Naive thymus-derived CD8-positive, alpha-beta T cell (primary cell): ENCODE data around the gene STEAP4. TPM values are rescaled to one million over a fixed set of nuclear protein-coding genes. Genes with fewer than 3 reads are reported as not detected.
A peak's percentile ranks its signal among the peaks of the same experiment; 100 is the strongest.

Experiments
- ATAC-seq, 2 donors: fragments of 150-1000 bp; cut with Tn5 transposase in 1 of 2; sonication (Bioruptor Pico), chemical (Tn5 transposase) in 1 of 2; 1 replicate in 1 of 2; 2 replicates in 1 of 2; pipeline ENCODE4 v1.10.0; 2021; ENCODE audit warnings: mild to moderate bottlenecking in 2 of 2, moderate library complexity in 2 of 2
- POLR2A ChIA-PET: fragments of 350-600 bp; sonication (Branson Sonifier 250); formaldehyde crosslinking; loops from one replicate; lab custom pipeline; 2021; ENCODE audit warnings: antibody characterized with exemption; lab: Charles Lee
- DNase-seq, 10 donors: peaks; one replicate each; pipeline versions ENCODE4 v3.0.0 to v3.0.0-alpha.2; 2020 to 2022
- H3K27ac Mint-ChIP-seq, 10 donors: one replicate each; pipeline ENCODE4 v1.8.0; 2020 to 2022; ENCODE audit warnings: mild to moderate bottlenecking in 10 of 10, mixed read lengths in 10 of 10, moderate library complexity in 4 of 10, inconsistent platforms in 1 of 10
- H3K27me3 Mint-ChIP-seq, 5 donors: one replicate each; pipeline ENCODE4 v1.8.0; 2021 to 2022; ENCODE audit warnings: mixed read lengths in 5 of 5
- H3K36me3 Mint-ChIP-seq, 3 donors: one replicate each; pipeline ENCODE4 v1.8.0; 2020 to 2022; ENCODE audit warnings: mixed read lengths in 3 of 3, mild to moderate bottlenecking in 2 of 3, inconsistent platforms in 1 of 3
- H3K4me1 Mint-ChIP-seq, 4 donors: one replicate each; pipeline ENCODE4 v1.8.0; 2021 to 2022; ENCODE audit warnings: mixed read lengths in 4 of 4
- H3K4me3 Mint-ChIP-seq, 10 donors: one replicate each; pipeline ENCODE4 v1.8.0; 2020 to 2022; ENCODE audit warnings: mild to moderate bottlenecking in 10 of 10, mixed read lengths in 10 of 10, moderate library complexity in 6 of 10, inconsistent platforms in 1 of 10
- H3K9me3 Mint-ChIP-seq, 9 donors: one replicate each; pipeline ENCODE4 v1.8.0; 2020 to 2022; ENCODE audit warnings: mixed read lengths in 9 of 9, mild to moderate bottlenecking in 3 of 9, inconsistent platforms in 1 of 9, moderate library complexity in 1 of 9
- polyA plus RNA-seq, 3 donors: library from polyadenylated mRNA; unstranded; fragments of 300-500 nt; fragmentation: Illumina TruSeq; gene quantifications; one replicate each; pipeline ENCODE4 v1.2.3, GENCODE V29; 2021
- total RNA-seq, 8 experiments: library from RNA in 2 of 8; stranded (reverse) in 2 of 8; gene quantifications; one replicate each; pipeline ENCODE4 v1.2.3 and lab custom pipeline; 2021 to 2026

Gene STEAP4
- not detected for total RNA-seq
- not detected for polyA plus RNA-seq
- total RNA-seq (lab: John Stamatoyannopoulos, UW): 0 to 0.09 (median 0) reads per million in 6 experiments

DNA sequence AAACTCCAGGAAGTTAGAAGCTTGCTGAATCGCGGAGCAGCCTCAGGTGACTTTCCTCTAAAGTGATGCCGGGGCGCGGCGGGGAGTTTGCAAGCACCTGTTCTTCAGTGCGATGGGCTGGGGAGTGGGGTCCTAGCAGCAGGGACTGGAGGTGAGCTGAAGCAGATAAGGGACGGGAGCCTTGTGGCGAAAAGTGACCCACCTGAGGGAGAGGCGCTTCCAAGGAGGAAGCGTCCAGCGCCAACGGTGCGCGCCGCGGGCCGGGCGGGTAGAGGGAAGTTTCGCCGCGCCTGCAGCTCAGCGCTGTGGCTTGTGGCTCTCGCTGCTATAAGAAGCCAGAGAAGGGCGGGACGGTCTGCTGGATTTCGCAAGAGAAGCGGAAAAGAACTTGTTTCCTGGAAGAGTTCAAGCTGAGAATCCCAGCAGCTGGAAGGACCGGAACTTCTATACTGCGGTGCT lies at the start of gene STEAP4:
STEAP4 (minus strand) TSS at position 305 of the 459 bp plus-strand sequence. CDS start 22,625 bp downstream, outside the sequence.
- Mint-ChIP-seq H3K27ac (peak within 1 kb of the TSS in 1 of 10 donors; percentile 66), H3K4me3 (peak within 1 kb of the TSS in 6 of 10 donors; percentile 33 to 55 (median 50)), H3K36me3 (no peaks in the 10 kb centered on the region), H3K9me3 (no peaks in the 10 kb centered on the region), H3K27me3 (peaks cover 19 to 45% (median 29%) of the 10 kb centered on the region in 5 donors), H3K4me1 (peaks cover 6 to 7% (median 6%) of the 10 kb centered on the region in 4 donors)
- DNase-seq: no peak
- no peak for ATAC-seq
- POLR2A ChIA-PET: no interaction called here

DNA sequence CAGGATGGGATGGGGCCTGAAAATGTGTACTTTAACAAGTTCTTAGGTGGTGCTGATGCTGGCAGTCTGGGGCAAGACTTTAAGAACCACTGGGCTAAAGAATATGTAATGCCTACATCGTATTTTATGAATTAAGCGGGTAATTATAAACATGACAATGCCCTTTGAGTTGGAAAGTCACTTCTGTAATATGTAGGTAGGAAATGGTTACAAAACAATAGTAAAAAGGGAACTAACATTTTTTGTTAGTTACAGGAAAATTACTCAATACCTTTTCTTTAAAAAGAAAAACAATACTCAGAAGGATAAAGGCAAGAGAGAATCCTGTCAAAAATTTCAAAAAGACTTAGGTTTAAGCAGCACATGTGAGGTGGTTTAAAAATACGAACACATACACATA lies 48.3 kb upstream of the STEAP4 start:
- POLR2A ChIA-PET: no interaction called here

DNA sequence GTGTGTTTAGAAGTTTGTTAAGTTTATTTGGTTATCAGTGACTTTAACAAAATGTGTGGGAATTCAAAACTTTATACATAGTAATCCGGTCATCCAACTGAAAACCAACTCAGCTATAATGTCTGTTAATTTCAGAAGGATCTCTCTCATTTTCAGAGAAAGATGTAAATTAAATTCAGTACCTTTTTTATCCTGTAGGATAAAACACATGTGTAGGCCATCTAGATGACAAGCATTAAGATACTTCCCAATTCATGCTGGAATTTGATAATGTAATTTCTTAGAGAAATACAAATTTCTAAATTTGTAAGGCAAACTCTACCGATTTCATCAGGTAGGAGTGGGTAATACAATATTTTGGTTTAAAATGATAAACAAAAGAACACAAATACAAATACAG lies 43.4 kb upstream of the STEAP4 start:
- Mint-ChIP-seq H3K36me3 (no peaks in the 10 kb centered on the region), H3K27me3 (peaks cover 3 to 30% (median 12%) of the 10 kb centered on the region in 5 donors), H3K27ac (no peak overlapping the region), H3K9me3 (no peaks in the 10 kb centered on the region), H3K4me3 (no peak overlapping the region), H3K4me1 (peaks cover 0 to 2% (median 0%) of the 10 kb centered on the region in 4 donors)
- ATAC-seq: no peak
- no peak for DNase-seq
- POLR2A ChIA-PET: no interaction called here

More for the DNA sequence above, 48.3 kb upstream of the STEAP4 start:
- no peak overlapping the region for H3K4me3 Mint-ChIP-seq
- DNase-seq (no peak), ATAC-seq (no peak)
- H3K36me3 Mint-ChIP-seq: no peaks in the 10 kb centered on the region
- H3K27me3 Mint-ChIP-seq: peaks cover 0 to 12% (median 3%) of the 10 kb centered on the region in 5 donors
- H3K4me1 Mint-ChIP-seq: peaks cover 0 to 2% (median 0%) of the 10 kb centered on the region in 4 donors
- H3K27ac Mint-ChIP-seq: no peak overlapping the region
- no peaks in the 10 kb centered on the region for H3K9me3 Mint-ChIP-seq

DNA sequence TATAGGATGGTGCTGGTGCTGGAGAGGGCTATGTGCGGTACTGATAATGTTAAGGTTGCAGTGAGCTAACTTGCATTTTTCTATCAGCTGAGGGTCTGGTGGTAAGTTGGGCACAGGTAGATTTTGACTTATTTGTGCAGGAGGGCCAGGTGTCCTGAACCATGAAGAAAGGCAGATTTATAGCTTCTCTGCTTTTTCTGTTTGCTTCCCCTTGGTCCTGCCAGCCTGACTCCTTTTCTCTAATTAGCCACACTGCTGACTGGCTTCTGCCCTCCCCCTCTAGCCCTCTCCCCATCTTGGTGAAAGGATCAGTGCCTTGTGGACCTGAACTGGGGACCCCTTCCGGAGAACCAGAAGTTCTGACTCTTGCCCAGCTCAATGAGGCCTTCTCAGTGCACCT lies 40.8 kb upstream of the STEAP4 start:
- H3K27ac Mint-ChIP-seq: no peak overlapping the region
- POLR2A ChIA-PET: no interaction called here
- H3K36me3 Mint-ChIP-seq: no peaks in the 10 kb centered on the region
- no peaks in the 10 kb centered on the region for H3K9me3 Mint-ChIP-seq
- no peak for DNase-seq
- peaks cover 0 to 2% (median 0%) of the 10 kb centered on the region in 4 donors for H3K4me1 Mint-ChIP-seq
- H3K27me3 Mint-ChIP-seq: peaks cover 2 to 26% (median 21%) of the 10 kb centered on the region in 5 donors
- ATAC-seq: no peak
- H3K4me3 Mint-ChIP-seq: no peak overlapping the region

DNA sequence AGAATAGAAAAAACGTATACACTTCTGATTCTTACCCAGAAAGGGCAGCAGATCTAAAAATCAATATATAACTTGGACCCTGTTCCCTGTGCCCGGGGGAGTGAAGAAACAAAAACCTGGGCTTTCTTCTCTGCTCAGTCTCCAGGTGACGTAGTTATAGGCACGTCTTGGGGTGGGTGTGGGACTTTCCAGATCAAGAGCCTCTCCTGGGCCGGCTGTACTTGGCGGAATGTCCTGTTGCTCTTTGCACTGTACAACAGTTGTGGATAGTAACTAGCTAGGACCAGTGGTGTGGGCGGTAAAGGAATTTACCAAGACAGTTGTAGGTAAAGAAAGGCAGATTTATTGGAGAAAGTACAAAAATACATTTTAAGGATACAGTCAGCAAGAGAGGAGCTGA lies 40.4 kb upstream of the STEAP4 start:
- Mint-ChIP-seq H3K4me3 (no peak overlapping the region), H3K36me3 (no peaks in the 10 kb centered on the region), H3K27me3 (peaks cover 2 to 31% (median 21%) of the 10 kb centered on the region in 5 donors), H3K9me3 (no peaks in the 10 kb centered on the region), H3K4me1 (peaks cover 0 to 2% (median 0%) of the 10 kb centered on the region in 4 donors), H3K27ac (no peak overlapping the region)
- ATAC-seq: no peak
- POLR2A ChIA-PET: no interaction called here
- DNase-seq: no peak

DNA sequence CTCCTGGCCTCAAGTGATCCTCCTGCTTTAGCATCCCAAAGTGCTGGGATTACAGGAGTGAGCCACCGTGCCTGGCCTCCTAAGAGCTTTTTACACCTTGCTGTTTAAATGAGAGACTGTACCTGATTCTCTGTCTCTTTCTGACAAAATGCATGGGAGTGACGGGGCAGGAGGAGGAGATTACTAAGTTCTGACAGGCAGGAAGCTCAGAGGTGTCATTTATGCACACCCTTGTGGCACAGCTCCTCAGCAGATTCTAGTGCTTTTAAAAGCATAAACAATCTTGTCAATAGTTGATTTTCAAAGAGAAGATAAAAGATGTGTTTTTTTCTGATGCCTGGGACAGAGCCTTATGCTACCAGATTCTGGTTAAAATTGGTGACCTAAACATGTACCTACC lies 39.7 kb upstream of the STEAP4 start:
- H3K4me1 Mint-ChIP-seq: peaks cover 0 to 2% (median 0%) of the 10 kb centered on the region in 4 donors
- H3K27ac Mint-ChIP-seq: no peak overlapping the region
- DNase-seq: no peak
- no peak overlapping the region for H3K4me3 Mint-ChIP-seq
- POLR2A ChIA-PET: no interaction called here
- ATAC-seq: no peak
- peaks cover 4 to 31% (median 18%) of the 10 kb centered on the region in 5 donors for H3K27me3 Mint-ChIP-seq
- no peaks in the 10 kb centered on the region for H3K9me3 Mint-ChIP-seq
- H3K36me3 Mint-ChIP-seq: no peaks in the 10 kb centered on the region

DNA sequence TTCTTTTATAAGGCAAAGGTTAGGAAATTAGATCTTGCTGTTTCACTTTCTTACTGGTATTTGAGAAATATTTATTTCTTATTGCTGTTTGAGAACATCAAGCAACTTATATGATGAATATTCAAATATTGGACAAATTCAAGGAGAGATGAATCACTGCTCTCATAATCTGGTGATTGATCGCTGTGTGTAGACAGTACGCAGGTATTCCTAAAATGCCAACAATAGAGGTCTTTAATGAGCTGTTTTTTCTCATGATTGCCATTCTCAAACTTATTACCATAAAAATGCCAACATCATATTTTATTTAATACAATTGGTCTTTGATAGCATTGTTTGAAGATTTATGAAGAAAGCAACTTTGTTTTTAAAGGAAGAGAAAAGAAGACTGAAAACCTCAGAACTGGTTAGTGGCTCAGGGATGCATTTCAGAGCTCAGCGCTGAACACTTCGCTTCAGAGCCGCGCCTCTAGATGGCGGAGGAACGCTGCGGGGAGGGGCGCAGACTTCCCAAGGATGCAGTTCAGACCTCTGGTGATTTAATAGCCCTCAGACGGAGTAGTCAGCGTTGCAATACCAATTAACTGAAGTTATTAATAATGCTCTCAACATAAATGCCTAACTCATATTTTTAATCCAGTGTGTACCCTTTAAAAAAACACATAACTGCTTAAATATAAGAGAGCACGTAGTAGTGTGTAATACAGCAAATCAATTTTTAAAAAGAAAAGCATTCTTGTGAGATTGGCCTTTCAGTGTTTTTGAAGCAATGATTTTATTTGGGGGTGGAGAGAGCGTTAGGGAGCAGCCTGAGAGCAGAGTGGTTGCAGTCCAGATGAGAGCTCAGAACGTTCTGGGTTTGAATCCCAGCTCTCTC lies 38.5 kb upstream of the STEAP4 start:
- H3K9me3 Mint-ChIP-seq: no peaks in the 10 kb centered on the region
- DNase-seq (no peak), ATAC-seq (no peak)
- H3K4me1 Mint-ChIP-seq: peaks cover 0 to 2% (median 0%) of the 10 kb centered on the region in 4 donors
- no peak overlapping the region for H3K4me3 Mint-ChIP-seq
- H3K36me3 Mint-ChIP-seq: no peaks in the 10 kb centered on the region
- POLR2A ChIA-PET: no interaction called here
- H3K27ac Mint-ChIP-seq: peak overlapping the region in 1 of 10 donors; percentile 25
- peaks cover 5 to 31% (median 20%) of the 10 kb centered on the region in 5 donors for H3K27me3 Mint-ChIP-seq

DNA sequence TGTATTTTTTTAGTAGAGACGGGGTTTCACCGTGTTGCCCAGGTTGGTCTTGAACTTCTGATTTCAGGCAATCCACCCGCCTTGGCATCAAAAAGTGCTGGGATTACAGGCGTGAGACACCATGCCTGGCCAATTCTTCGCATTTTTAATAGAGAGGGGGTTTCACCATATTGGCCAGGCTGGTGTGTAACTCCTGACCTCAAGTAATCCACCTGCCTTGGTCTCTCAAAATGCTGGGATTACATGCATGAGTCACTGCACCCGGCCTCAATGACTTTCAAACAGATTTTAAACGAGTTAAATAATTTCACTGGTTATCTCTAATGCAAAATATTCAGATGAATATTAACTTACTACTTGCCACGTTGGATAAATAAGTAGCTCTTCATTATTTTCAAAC lies 37.6 kb upstream of the STEAP4 start:
- POLR2A ChIA-PET: no interaction called here
- H3K27me3 Mint-ChIP-seq: peaks cover 5 to 31% (median 20%) of the 10 kb centered on the region in 5 donors
- no peak for ATAC-seq
- no peaks in the 10 kb centered on the region for H3K9me3 Mint-ChIP-seq
- no peak for DNase-seq
- no peak overlapping the region for H3K4me3 Mint-ChIP-seq
- no peaks in the 10 kb centered on the region for H3K36me3 Mint-ChIP-seq
- H3K27ac Mint-ChIP-seq: no peak overlapping the region
- peaks cover 0 to 2% (median 0%) of the 10 kb centered on the region in 4 donors for H3K4me1 Mint-ChIP-seq

DNA sequence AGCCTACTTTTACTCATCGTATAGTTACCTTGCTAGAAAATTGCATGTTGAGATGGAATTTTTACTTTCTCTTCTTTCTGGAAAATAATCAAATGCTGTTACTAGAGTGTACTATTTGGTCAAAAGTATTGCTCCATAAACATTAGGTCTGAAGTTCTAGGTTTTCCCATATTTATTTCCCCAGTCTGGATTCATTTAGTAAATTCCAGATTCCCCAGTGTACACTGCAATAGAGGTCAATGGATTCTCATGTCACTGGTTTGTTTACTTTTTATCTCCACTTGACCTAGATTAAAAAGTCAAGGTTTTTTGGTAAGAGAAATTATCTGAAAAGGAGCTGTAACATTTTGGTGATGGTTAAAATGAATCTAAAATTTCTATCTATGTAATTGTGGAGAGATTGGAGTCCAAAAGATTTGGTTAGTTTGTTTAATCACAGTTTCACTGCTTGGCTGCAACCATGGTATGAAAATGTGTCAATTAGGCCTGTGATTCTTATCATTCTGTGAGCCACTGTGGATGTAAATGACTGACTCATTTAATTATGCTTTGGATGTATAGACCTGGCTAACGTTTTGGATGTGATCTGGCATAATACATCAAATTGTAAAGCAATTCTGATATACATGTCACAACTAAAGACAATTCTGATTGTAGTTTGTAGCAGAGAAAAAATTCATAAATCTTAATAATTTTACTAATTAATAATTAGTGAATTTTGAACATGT lies 32.7 kb upstream of the STEAP4 start:
- no peaks in the 10 kb centered on the region for H3K36me3 Mint-ChIP-seq
- H3K4me3 Mint-ChIP-seq: no peak overlapping the region
- no peaks in the 10 kb centered on the region for H3K9me3 Mint-ChIP-seq
- POLR2A ChIA-PET: no interaction called here
- no peak for ATAC-seq
- no peak overlapping the region for H3K27ac Mint-ChIP-seq
- H3K4me1 Mint-ChIP-seq: no peaks in the 10 kb centered on the region
- H3K27me3 Mint-ChIP-seq: peaks cover 9 to 13% (median 10%) of the 10 kb centered on the region in 5 donors
- DNase-seq: no peak

DNA sequence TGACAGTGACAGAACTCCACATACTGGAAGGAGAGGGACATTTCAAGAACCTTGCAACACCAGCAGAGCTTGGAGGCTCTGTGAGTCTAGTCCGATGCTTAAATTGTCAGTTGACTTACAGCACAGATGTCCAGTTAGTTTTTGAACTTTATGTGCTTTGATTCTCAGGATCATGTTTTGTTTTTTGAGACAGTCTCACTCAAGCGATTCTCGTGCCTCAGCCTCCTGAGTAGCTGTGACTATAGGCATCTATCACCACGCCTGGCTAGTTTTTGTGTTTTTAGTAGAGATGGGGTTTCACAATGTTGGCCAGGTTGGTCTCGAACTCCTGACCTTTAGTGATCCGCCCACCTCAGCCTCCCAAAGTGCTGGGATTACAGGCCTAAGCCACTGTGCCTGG lies 31.8 kb upstream of the STEAP4 start:
- Mint-ChIP-seq H3K36me3 (no peaks in the 10 kb centered on the region), H3K4me3 (no peak overlapping the region), H3K27ac (no peak overlapping the region), H3K9me3 (no peaks in the 10 kb centered on the region), H3K27me3 (peaks cover 6 to 16% (median 10%) of the 10 kb centered on the region in 5 donors), H3K4me1 (no peaks in the 10 kb centered on the region)
- ATAC-seq (no peak), DNase-seq (no peak)
- POLR2A ChIA-PET: no interaction called here

DNA sequence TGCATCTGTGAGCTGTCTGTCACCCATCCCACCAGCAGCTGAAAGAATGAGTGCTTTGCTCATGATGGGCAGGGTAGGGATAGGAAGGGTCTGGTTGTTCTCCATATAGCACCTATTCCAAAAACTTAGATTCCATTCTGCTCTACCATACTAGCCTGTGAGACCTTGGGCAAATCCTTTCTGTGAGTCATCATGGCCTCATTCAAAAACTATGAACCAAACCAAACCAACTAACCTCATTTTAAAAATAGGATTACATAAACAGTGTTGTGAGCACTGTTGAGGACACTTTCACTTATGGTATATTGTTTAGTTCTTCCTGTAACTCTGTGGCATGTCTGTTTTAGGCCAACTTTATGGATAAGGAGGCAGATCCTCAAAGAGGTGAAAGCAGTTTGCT lies 30.9 kb upstream of the STEAP4 start:
- POLR2A ChIA-PET: no interaction called here
- ATAC-seq (no peak), DNase-seq (no peak)
- Mint-ChIP-seq H3K27me3 (peaks cover 2 to 16% (median 9%) of the 10 kb centered on the region in 5 donors), H3K36me3 (no peaks in the 10 kb centered on the region), H3K4me3 (no peak overlapping the region), H3K4me1 (no peaks in the 10 kb centered on the region), H3K27ac (no peak overlapping the region), H3K9me3 (no peaks in the 10 kb centered on the region)

DNA sequence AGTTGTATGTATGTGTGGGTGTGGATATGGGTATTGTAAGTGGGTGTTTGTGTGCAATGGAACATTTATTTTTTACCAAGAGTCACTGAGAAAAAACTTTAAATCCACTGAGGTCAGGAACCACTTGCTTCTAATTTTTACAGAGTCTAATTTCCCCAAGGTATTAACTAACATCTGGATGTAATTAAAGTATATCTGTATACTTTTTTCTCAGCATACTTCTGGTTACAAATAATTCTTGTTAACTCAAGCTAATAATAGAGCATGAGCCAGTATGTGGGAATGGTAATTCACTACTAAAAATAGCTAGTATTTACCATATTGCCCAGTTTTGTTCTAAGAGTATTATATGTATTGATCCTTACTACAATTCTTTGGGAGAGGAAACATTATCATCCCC lies 24.6 kb upstream of the STEAP4 start:
- H3K4me3 Mint-ChIP-seq: no peak overlapping the region
- POLR2A ChIA-PET: no interaction called here
- H3K27ac Mint-ChIP-seq: peak overlapping the region in 1 of 10 donors; percentile 36
- ATAC-seq (no peak), DNase-seq (no peak)
- peaks cover 0 to 11% (median 7%) of the 10 kb centered on the region in 5 donors for H3K27me3 Mint-ChIP-seq
- H3K9me3 Mint-ChIP-seq: no peaks in the 10 kb centered on the region
- no peaks in the 10 kb centered on the region for H3K36me3 Mint-ChIP-seq
- H3K4me1 Mint-ChIP-seq: no peaks in the 10 kb centered on the region
